GM23338 (cell line): ENCODE measurements around the gene CSGALNACT2. TPM values are rescaled to one million over a fixed set of nuclear protein-coding genes. Genes with fewer than 3 reads are reported as not detected.

Experiments
- ATAC-seq: fragments of 200-7000 bp; cut with Tn5 transposase; 3 replicates; pipeline ENCODE4 v1.9.1; 2020
- DNase-seq: peaks from one replicate; pipeline ENCODE4 v3.0.0-alpha.2; 2015; ENCODE audit warnings: low spot score
- H2AFZ ChIP-seq: fragments of 200-600 bp; sonication (generic); 2 replicates; pipeline ENCODE4 v1.8.0; 2016; ENCODE audit warnings: antibody characterized with exemption, mild to moderate bottlenecking, moderate library complexity
- H3F3A ChIP-seq: fragments of 200-600 bp; sonication (generic); replicated peaks from 2 replicates; pipeline ENCODE4 v1.8.0; 2017; ENCODE audit warnings: antibody characterized with exemption, mixed run types, low read depth
- H3K27ac ChIP-seq: fragments of 200-600 bp; sonication (generic); 2 replicates; pipeline ENCODE4 v1.6.1; 2016; ENCODE audit warnings: low read depth
- H3K27me3 ChIP-seq: fragments of 200-600 bp; sonication (generic); 2 replicates; pipeline ENCODE4 v1.8.0; 2016; ENCODE audit warnings: mild to moderate bottlenecking, mixed run types, moderate library complexity; ENCODE audit not compliant: insufficient read depth
- H3K36me3 ChIP-seq: fragments of 200-600 bp; sonication (generic); 2 replicates; pipeline ENCODE4 v1.8.0; 2016; ENCODE audit warnings: mild to moderate bottlenecking; ENCODE audit not compliant: insufficient read depth
- H3K4me1 ChIP-seq: fragments of 200-600 bp; sonication (generic); 2 replicates; pipeline ENCODE4 v1.8.0; 2016; ENCODE audit warnings: mild to moderate bottlenecking, moderate library complexity; ENCODE audit not compliant: insufficient read depth
- H3K4me2 ChIP-seq: fragments of 200-600 bp; sonication (generic); 2 replicates; pipeline ENCODE4 v1.7.1; 2017; ENCODE audit warnings: mixed run types
- H3K4me3 ChIP-seq: fragments of 200-600 bp; sonication (generic); 2 replicates; pipeline ENCODE4 v1.6.1; 2016; ENCODE audit warnings: mixed run types
- H3K79me2 ChIP-seq: fragments of 200-600 bp; sonication (generic); replicated peaks from 2 replicates; pipeline ENCODE4 v1.8.0; 2017; ENCODE audit warnings: mild to moderate bottlenecking; ENCODE audit not compliant: insufficient read depth
- H3K9me2 ChIP-seq: fragments of 200-600 bp; sonication (generic); 2 replicates; pipeline ENCODE4 v1.8.0; 2017; ENCODE audit not compliant: insufficient read depth
- H4K20me1 ChIP-seq: fragments of 200-600 bp; sonication (generic); replicated peaks from 2 replicates; pipeline ENCODE4 v1.8.0; 2017; ENCODE audit warnings: mild to moderate bottlenecking; ENCODE audit not compliant: insufficient read depth
- H3K27ac Mint-ChIP-seq: 2 replicates; pipeline ENCODE4 v1.8.0; 2020; ENCODE audit warnings: inconsistent platforms, mild to moderate bottlenecking, moderate library complexity, mixed read lengths
- H3K27me3 Mint-ChIP-seq: 3 replicates; pipeline ENCODE4 v1.8.0; 2022; ENCODE audit warnings: low read depth, mild to moderate bottlenecking, moderate library complexity, mixed read lengths, inconsistent platforms; ENCODE audit not compliant: insufficient read depth, poor library complexity
- H3K36me3 Mint-ChIP-seq: 3 replicates; pipeline ENCODE4 v1.8.0; 2021; ENCODE audit warnings: low read depth, mild to moderate bottlenecking, inconsistent platforms, moderate library complexity, mixed read lengths
- H3K4me1 Mint-ChIP-seq: 3 replicates; pipeline ENCODE4 v1.8.0; 2020; ENCODE audit warnings: mild to moderate bottlenecking, inconsistent platforms, mixed read lengths
- H3K4me3 Mint-ChIP-seq: 3 replicates; pipeline ENCODE4 v1.8.0; 2021; ENCODE audit warnings: moderate library complexity, mild to moderate bottlenecking, inconsistent platforms, mixed read lengths
- H3K9me3 Mint-ChIP-seq: 3 replicates; pipeline ENCODE4 v1.8.0; 2020; ENCODE audit warnings: moderate library complexity, mild to moderate bottlenecking, inconsistent platforms, mixed read lengths
- CREB1 ChIP-seq: fragments of 250-450 bp; sonication (Bioruptor Pico); IDR thresholded peaks from 2 replicates; pipeline ENCODE4 v1.5.0; 2020; ENCODE audit warnings: low read depth, mild to moderate bottlenecking, moderate library complexity
- EZH2 ChIP-seq: fragments of 200-600 bp; sonication (generic); IDR thresholded peaks from one replicate; pipeline ENCODE4 v1.8.0; 2017; ENCODE audit warnings: antibody characterized with exemption, mild to moderate bottlenecking, low read depth; ENCODE audit not compliant: unreplicated experiment
- EZH2phosphoT487 ChIP-seq: fragments of 200-600 bp; sonication (generic); IDR thresholded peaks from one replicate; pipeline ENCODE4 v1.8.1; 2018; ENCODE audit warnings: antibody characterized with exemption; ENCODE audit not compliant: unreplicated experiment
- JUNB ChIP-seq: IDR thresholded peaks from one replicate; pipeline ENCODE4 v1.6.1; 2016; ENCODE audit warnings: antibody characterized with exemption; ENCODE audit not compliant: unreplicated experiment
- NANOG ChIP-seq: IDR thresholded peaks from 2 replicates; pipeline ENCODE4 v1.6.1; 2016; ENCODE audit warnings: antibody characterized with exemption, borderline replicate concordance
- POLR2AphosphoS5 ChIP-seq: IDR thresholded peaks from 2 replicates; pipeline ENCODE4 v1.6.1; 2016; ENCODE audit warnings: antibody characterized with exemption, low read depth
- STAT1 ChIP-seq: IDR thresholded peaks from one replicate; pipeline ENCODE4 v1.6.1; 2016; ENCODE audit warnings: antibody characterized with exemption; ENCODE audit not compliant: unreplicated experiment
- ZNF114 ChIP-seq: fragments of 250-450 bp; sonication (Bioruptor Pico); IDR thresholded peaks from 2 replicates; pipeline ENCODE4 v1.5.0; 2020; ENCODE audit warnings: mild to moderate bottlenecking, moderate library complexity
- ZNF331 ChIP-seq: fragments of 250-450 bp; sonication (Bioruptor Pico); IDR thresholded peaks from 2 replicates; pipeline ENCODE4 v1.5.0; 2020; ENCODE audit warnings: low read depth, mild to moderate bottlenecking, moderate library complexity
- polyA plus RNA-seq: library from polyadenylated mRNA; unstranded; fragments of >200 nt; fragmentation: Nextera tagmentation; extraction: Ambion mirVana; gene quantifications from 2 replicates; pipeline ENCODE4 v1.2.1, GENCODE V29; 2016
- total RNA-seq: library from RNA; depleted of rRNA; stranded (reverse); fragments of >200 nt; shearing (Covaris generic); gene quantifications from 2 replicates; pipeline ENCODE4 v1.2.3, GENCODE V29; 2014
- TF ChIP-seq, protein P1 (sequence below): fragments of 250-450 bp; sonication (Bioruptor Pico); IDR thresholded peaks from 2 replicates; pipeline ENCODE4 v1.5.0; 2020; ENCODE audit warnings: mild to moderate bottlenecking, moderate library complexity
- TF ChIP-seq, protein P2 (sequence below): IDR thresholded peaks from 2 replicates; pipeline ENCODE4 v1.6.1; 2016; ENCODE audit warnings: antibody characterized with exemption
- TF ChIP-seq, protein P3 (sequence below): IDR thresholded peaks from one replicate; pipeline ENCODE4 v1.6.1; 2018; ENCODE audit warnings: antibody characterized with exemption; ENCODE audit not compliant: unreplicated experiment
- TF ChIP-seq, protein P4 (sequence below), 2 experiments: fragments of 200-600 bp in 1 of 2; sonication (generic) in 1 of 2; conservative IDR thresholded peaks; 2 replicates each; pipeline versions ENCODE4 v1.5.1 to v1.6.1; 2016 to 2017; ENCODE audit warnings: antibody characterized with exemption in 2 of 2, low read depth in 2 of 2, mild to moderate bottlenecking in 2 of 2, moderate library complexity in 1 of 2

CSGALNACT2 gene
- total and polyA plus RNA-seq, 2 experiments from 2014 or later, result 3.0 to 4.6 TPM

DNA sequence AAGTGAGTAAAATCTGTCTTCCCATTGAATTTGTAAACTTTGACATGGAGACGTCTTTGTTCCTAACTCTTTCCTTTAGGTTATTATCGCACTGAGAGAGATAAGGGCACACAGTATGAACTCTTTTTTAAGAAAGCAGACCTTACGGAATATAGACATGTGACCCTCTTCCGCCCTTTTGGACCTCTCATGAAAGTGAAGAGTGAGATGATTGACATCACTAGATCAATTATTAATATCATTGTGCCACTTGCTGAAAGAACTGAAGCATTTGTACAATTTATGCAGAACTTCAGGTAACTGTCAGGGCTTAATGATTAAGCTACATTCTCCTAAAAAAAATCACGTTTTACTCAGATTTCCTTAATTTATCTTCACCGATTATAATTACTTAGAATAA is 20.4 kb downstream of the CSGALNACT2 start:
- H3K27me3 Mint-ChIP-seq, result no peaks in the 10 kb centered on the region
- Histone ChIP-seq H3K4me2 (no peak overlapping the region), H3K79me2 (peaks cover 14% of the 10 kb centered on the region; the same call in 1 of the 2 replicates), H3F3A (no peaks in the 10 kb centered on the region), H3K9me2 (no peaks in the 10 kb centered on the region), H4K20me1 (peaks cover 4% of the 10 kb centered on the region), H3K4me3 (no peak overlapping the region), H2AFZ (no peak overlapping the region), H3K4me1 (no peaks in the 10 kb centered on the region), H3K27me3 (no peaks in the 10 kb centered on the region), H3K36me3 (no peaks in the 10 kb centered on the region), H3K27ac (no peak overlapping the region)
- no peak overlapping the region for H3K27ac Mint-ChIP-seq
- TF ChIP-seq, protein P1, sequence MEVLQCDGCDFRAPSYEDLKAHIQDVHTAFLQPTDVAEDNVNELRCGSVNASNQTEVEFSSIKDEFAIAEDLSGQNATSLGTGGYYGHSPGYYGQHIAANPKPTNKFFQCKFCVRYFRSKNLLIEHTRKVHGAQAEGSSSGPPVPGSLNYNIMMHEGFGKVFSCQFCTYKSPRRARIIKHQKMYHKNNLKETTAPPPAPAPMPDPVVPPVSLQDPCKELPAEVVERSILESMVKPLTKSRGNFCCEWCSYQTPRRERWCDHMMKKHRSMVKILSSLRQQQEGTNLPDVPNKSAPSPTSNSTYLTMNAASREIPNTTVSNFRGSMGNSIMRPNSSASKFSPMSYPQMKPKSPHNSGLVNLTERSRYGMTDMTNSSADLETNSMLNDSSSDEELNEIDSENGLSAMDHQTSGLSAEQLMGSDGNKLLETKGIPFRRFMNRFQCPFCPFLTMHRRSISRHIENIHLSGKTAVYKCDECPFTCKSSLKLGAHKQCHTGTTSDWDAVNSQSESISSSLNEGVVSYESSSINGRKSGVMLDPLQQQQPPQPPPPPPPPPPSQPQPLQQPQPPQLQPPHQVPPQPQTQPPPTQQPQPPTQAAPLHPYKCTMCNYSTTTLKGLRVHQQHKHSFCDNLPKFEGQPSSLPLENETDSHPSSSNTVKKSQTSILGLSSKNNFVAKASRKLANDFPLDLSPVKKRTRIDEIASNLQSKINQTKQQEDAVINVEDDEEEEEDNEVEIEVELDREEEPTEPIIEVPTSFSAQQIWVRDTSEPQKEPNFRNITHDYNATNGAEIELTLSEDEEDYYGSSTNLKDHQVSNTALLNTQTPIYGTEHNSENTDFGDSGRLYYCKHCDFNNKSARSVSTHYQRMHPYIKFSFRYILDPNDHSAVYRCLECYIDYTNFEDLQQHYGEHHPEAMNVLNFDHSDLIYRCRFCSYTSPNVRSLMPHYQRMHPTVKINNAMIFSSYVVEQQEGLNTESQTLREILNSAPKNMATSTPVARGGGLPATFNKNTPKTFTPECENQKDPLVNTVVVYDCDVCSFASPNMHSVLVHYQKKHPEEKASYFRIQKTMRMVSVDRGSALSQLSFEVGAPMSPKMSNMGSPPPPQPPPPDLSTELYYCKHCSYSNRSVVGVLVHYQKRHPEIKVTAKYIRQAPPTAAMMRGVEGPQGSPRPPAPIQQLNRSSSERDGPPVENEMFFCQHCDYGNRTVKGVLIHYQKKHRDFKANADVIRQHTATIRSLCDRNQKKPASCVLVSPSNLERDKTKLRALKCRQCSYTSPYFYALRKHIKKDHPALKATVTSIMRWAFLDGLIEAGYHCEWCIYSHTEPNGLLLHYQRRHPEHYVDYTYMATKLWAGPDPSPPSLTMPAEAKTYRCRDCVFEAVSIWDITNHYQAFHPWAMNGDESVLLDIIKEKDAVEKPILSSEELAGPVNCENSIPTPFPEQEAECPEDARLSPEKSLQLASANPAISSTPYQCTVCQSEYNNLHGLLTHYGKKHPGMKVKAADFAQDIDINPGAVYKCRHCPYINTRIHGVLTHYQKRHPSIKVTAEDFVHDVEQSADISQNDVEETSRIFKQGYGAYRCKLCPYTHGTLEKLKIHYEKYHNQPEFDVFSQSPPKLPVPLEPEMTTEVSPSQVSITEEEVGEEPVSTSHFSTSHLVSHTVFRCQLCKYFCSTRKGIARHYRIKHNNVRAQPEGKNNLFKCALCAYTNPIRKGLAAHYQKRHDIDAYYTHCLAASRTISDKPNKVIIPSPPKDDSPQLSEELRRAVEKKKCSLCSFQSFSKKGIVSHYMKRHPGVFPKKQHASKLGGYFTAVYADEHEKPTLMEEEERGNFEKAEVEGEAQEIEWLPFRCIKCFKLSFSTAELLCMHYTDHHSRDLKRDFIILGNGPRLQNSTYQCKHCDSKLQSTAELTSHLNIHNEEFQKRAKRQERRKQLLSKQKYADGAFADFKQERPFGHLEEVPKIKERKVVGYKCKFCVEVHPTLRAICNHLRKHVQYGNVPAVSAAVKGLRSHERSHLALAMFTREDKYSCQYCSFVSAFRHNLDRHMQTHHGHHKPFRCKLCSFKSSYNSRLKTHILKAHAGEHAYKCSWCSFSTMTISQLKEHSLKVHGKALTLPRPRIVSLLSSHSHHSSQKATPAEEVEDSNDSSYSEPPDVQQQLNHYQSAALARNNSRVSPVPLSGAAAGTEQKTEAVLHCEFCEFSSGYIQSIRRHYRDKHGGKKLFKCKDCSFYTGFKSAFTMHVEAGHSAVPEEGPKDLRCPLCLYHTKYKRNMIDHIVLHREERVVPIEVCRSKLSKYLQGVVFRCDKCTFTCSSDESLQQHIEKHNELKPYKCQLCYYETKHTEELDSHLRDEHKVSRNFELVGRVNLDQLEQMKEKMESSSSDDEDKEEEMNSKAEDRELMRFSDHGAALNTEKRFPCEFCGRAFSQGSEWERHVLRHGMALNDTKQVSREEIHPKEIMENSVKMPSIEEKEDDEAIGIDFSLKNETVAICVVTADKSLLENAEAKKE (CRISPR knock-in tag), result no peak
- TF ChIP-seq, protein P2, sequence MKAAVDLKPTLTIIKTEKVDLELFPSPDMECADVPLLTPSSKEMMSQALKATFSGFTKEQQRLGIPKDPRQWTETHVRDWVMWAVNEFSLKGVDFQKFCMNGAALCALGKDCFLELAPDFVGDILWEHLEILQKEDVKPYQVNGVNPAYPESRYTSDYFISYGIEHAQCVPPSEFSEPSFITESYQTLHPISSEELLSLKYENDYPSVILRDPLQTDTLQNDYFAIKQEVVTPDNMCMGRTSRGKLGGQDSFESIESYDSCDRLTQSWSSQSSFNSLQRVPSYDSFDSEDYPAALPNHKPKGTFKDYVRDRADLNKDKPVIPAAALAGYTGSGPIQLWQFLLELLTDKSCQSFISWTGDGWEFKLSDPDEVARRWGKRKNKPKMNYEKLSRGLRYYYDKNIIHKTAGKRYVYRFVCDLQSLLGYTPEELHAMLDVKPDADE, result no peak
- TF ChIP-seq ZNF331 (CRISPR knock-in tag), result no peak
- no peak for TF ChIP-seq POLR2AphosphoS5
- TF ChIP-seq NANOG, result no peak
- no peak for TF ChIP-seq ZNF114 (CRISPR knock-in tag)
- no peak for TF ChIP-seq JUNB
- TF ChIP-seq, protein P3, sequence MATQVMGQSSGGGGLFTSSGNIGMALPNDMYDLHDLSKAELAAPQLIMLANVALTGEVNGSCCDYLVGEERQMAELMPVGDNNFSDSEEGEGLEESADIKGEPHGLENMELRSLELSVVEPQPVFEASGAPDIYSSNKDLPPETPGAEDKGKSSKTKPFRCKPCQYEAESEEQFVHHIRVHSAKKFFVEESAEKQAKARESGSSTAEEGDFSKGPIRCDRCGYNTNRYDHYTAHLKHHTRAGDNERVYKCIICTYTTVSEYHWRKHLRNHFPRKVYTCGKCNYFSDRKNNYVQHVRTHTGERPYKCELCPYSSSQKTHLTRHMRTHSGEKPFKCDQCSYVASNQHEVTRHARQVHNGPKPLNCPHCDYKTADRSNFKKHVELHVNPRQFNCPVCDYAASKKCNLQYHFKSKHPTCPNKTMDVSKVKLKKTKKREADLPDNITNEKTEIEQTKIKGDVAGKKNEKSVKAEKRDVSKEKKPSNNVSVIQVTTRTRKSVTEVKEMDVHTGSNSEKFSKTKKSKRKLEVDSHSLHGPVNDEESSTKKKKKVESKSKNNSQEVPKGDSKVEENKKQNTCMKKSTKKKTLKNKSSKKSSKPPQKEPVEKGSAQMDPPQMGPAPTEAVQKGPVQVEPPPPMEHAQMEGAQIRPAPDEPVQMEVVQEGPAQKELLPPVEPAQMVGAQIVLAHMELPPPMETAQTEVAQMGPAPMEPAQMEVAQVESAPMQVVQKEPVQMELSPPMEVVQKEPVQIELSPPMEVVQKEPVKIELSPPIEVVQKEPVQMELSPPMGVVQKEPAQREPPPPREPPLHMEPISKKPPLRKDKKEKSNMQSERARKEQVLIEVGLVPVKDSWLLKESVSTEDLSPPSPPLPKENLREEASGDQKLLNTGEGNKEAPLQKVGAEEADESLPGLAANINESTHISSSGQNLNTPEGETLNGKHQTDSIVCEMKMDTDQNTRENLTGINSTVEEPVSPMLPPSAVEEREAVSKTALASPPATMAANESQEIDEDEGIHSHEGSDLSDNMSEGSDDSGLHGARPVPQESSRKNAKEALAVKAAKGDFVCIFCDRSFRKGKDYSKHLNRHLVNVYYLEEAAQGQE, result no peak
- TF ChIP-seq, protein P4, sequence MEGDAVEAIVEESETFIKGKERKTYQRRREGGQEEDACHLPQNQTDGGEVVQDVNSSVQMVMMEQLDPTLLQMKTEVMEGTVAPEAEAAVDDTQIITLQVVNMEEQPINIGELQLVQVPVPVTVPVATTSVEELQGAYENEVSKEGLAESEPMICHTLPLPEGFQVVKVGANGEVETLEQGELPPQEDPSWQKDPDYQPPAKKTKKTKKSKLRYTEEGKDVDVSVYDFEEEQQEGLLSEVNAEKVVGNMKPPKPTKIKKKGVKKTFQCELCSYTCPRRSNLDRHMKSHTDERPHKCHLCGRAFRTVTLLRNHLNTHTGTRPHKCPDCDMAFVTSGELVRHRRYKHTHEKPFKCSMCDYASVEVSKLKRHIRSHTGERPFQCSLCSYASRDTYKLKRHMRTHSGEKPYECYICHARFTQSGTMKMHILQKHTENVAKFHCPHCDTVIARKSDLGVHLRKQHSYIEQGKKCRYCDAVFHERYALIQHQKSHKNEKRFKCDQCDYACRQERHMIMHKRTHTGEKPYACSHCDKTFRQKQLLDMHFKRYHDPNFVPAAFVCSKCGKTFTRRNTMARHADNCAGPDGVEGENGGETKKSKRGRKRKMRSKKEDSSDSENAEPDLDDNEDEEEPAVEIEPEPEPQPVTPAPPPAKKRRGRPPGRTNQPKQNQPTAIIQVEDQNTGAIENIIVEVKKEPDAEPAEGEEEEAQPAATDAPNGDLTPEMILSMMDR (conservative IDR thresholded peaks at IDR 0.05; ENCODE audit: low read depth in 2 of 2), result no peak
- no peak for TF ChIP-seq EZH2phosphoT487
- no peak for TF ChIP-seq STAT1
- TF ChIP-seq CREB1 (CRISPR knock-in tag), result no peak
- TF ChIP-seq EZH2, result no peak
- ATAC-seq (no peak), DNase-seq (no peak)
- H3K4me1 Mint-ChIP-seq, result peaks cover 4% of the 10 kb centered on the region; the same call in 2 of the 3 replicates
- no peaks in the 10 kb centered on the region for H3K9me3 Mint-ChIP-seq
- no peaks in the 10 kb centered on the region for H3K36me3 Mint-ChIP-seq
- H3K4me3 Mint-ChIP-seq, result no peak overlapping the region
